Transverse colon (tissue), 4 donors: ENCODE measurements around the gene OR51B6.

Experiments used
- POLR2A ChIP-seq: fragments of 450-650 bp; IDR thresholded peaks from one replicate; pipeline ENCODE4 v1.6.1; 2016; ENCODE audit warnings: antibody characterized with exemption, mild to moderate bottlenecking, moderate library complexity
- POLR2AphosphoS5 ChIP-seq, 3 donors: sonication (generic); formaldehyde crosslinking; IDR thresholded peaks; one replicate each; pipeline ENCODE4 v1.6.1; 2016; ENCODE audit warnings: antibody characterized with exemption in 3 of 3
- TF ChIP-seq, protein P1 (sequence below), 5 experiments: fragments of 200-600 bp in 3 of 5; fragments of 450-650 bp in 2 of 5; sonication (generic) in 3 of 5; IDR thresholded peaks; 1 replicate in 2 of 5; 2 replicates in 3 of 5; pipeline ENCODE4 v1.5.1; 2016 to 2017; ENCODE audit warnings: antibody characterized with exemption in 5 of 5, inconsistent platforms in 3 of 5, mild to moderate bottlenecking in 2 of 5, moderate library complexity in 1 of 5

DNA sequence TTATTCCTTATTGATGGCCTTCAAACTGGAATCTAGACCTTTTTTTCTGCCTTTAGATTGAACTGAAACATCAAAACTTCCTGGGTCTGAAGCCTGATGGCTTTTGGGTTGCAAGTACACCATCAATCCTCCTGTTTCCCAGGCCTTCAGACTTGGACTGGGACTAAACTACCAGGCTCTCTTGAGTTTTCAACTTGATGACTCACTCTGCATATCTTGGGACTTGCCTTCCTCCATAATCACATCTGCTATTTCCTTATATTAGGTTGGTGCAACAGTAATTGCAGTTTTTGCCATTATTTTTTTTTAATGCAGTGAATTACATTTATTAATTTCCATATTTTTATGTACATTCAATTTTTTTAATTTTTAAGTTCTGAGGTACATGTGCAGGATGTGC, 15.0 kb upstream of the OR51B6 start:
- TF ChIP-seq, protein P1, sequence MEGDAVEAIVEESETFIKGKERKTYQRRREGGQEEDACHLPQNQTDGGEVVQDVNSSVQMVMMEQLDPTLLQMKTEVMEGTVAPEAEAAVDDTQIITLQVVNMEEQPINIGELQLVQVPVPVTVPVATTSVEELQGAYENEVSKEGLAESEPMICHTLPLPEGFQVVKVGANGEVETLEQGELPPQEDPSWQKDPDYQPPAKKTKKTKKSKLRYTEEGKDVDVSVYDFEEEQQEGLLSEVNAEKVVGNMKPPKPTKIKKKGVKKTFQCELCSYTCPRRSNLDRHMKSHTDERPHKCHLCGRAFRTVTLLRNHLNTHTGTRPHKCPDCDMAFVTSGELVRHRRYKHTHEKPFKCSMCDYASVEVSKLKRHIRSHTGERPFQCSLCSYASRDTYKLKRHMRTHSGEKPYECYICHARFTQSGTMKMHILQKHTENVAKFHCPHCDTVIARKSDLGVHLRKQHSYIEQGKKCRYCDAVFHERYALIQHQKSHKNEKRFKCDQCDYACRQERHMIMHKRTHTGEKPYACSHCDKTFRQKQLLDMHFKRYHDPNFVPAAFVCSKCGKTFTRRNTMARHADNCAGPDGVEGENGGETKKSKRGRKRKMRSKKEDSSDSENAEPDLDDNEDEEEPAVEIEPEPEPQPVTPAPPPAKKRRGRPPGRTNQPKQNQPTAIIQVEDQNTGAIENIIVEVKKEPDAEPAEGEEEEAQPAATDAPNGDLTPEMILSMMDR (IDR thresholded peaks at IDR 0.05) = no peak
- no peak for TF ChIP-seq POLR2A
- no peak for TF ChIP-seq POLR2AphosphoS5 (IDR thresholded peaks at IDR 0.05)
